ENCODE results near the gene LIPG.
"Not testable (repeated sequence)": the region's sequence is repeated elsewhere in the genome, so short reads cannot be mapped to it uniquely, and the experiment has no call there.

DNA sequence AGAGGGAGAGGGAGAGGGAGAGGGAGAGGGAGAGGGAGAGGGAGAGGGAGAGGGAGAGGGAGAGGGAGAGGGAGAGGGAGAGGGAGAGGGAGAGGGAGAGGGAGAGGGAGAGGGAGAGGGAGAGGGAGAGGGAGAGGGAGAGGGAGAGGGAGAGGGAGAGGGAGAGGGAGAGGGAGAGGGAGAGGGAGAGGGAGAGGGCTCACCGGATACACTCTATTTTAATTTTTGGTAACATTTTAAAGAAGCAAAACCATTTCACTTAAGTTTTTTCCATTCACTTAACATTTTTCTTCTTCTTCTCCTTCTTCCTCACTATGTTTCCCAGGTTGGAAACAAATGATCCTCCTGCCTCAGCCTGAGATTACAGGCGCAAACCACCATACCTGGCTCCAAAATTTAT, 17.2 kb downstream of the LIPG start:
- TF ChIP-seq ZFP30 (CRISPR knock-in tag; IDR thresholded peaks at IDR 0.05); ARNTL (CRISPR knock-in tag; IDR thresholded peaks at IDR 0.05; ENCODE audit: borderline replicate concordance, low read depth); RARB (CRISPR knock-in tag; IDR thresholded peaks at IDR 0.05); ZNF8 (CRISPR knock-in tag; IDR thresholded peaks at IDR 0.05); CSDC2 (CRISPR knock-in tag; IDR thresholded peaks at IDR 0.05); ZNF70 (CRISPR knock-in tag; IDR thresholded peaks at IDR 0.05): not testable (repeated sequence)
- TF ChIP-seq, protein P1, sequence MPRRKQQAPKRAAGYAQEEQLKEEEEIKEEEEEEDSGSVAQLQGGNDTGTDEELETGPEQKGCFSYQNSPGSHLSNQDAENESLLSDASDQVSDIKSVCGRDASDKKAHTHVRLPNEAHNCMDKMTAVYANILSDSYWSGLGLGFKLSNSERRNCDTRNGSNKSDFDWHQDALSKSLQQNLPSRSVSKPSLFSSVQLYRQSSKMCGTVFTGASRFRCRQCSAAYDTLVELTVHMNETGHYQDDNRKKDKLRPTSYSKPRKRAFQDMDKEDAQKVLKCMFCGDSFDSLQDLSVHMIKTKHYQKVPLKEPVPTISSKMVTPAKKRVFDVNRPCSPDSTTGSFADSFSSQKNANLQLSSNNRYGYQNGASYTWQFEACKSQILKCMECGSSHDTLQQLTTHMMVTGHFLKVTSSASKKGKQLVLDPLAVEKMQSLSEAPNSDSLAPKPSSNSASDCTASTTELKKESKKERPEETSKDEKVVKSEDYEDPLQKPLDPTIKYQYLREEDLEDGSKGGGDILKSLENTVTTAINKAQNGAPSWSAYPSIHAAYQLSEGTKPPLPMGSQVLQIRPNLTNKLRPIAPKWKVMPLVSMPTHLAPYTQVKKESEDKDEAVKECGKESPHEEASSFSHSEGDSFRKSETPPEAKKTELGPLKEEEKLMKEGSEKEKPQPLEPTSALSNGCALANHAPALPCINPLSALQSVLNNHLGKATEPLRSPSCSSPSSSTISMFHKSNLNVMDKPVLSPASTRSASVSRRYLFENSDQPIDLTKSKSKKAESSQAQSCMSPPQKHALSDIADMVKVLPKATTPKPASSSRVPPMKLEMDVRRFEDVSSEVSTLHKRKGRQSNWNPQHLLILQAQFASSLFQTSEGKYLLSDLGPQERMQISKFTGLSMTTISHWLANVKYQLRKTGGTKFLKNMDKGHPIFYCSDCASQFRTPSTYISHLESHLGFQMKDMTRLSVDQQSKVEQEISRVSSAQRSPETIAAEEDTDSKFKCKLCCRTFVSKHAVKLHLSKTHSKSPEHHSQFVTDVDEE (CRISPR knock-in tag; IDR thresholded peaks at IDR 0.05), result not testable (repeated sequence)

Data from SK-N-SH treated with all-trans-retinoic acid at 6 μM for 48 hours (cell line).